Astrocyte of the spinal cord (primary cell): Measurements from ENCODE around the gene HSPE1.

Source experiments
- DNase-seq: peaks from one replicate; pipeline ENCODE4 v3.0.0; 2011; ENCODE audit warnings: low read depth, low spot score
- H3K4me3 ChIP-seq: 2 replicates; pipeline ENCODE4 v1.5.1; 2011; ENCODE audit warnings: low read depth, mild to moderate bottlenecking, low read length, moderate library complexity
- CTCF ChIP-seq: IDR thresholded peaks from 2 replicates; pipeline ENCODE4 v1.5.1; 2012; ENCODE audit warnings: low read depth, mild to moderate bottlenecking, low read length, inconsistent platforms
- in situ Hi-C: cut with HindIII; loops from 2 replicates; pipeline ENCODE4 v1.10.0; 2017; ENCODE audit warnings: low sequenced_read_pairs

The HSPE1 gene

GRCh38 chr2:197454923-197455322, 45.3 kb upstream of the HSPE1 start:
- TF ChIP-seq CTCF = no peak
- peak overlapping the region; percentile 100 for H3K4me3 ChIP-seq
- in situ Hi-C loops = no loop called here
- no peak for DNase-seq

DNA sequence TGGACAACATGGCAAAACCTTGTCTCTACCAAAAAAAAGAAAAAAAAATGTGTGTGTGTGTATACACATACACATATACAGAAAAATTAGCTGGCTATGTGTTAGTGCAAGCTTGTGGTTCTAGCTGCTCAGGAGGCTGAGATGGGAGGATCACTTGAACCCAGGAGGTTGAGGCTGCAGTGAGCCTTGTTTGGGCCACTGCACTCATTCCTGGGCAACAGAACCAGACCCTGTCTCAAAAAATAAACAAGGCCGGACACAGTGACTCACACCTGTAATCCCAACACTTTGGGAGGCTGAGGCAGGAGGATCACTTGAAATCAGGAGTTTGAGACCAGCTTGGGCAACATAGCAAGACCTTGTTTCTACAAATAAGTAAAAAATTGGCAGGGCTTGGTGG, 44.8 kb upstream of the HSPE1 start:
- no peak overlapping the region for H3K4me3 ChIP-seq
- in situ Hi-C loops = no loop called here
- TF ChIP-seq CTCF = no peak
- DNase-seq = no peak

DNA sequence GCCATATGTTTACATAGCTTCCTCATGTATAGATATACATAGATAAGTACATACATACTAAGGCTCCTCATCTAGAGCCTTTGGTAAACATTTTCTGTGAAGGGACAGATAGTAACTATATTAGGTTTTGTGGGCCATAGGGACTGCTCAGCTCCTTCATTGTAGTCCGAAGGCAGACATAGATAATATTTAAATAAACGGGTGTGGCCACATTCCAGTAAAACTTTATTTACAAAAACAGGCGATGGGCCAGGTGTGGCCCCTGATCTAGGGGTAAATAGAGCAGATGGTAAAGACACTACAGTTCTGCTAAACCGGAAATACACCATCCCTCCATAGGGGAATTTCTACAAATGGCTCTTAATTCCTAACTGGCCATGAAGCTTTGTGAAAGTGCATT, 39.5 kb upstream of the HSPE1 start:
- TF ChIP-seq CTCF = no peak
- DNase-seq = no peak
- no peak overlapping the region for H3K4me3 ChIP-seq
- in situ Hi-C loops = no loop called here

GRCh38 chr2:197461057-197461456, 39.1 kb upstream of the HSPE1 start:
- no peak overlapping the region for H3K4me3 ChIP-seq
- no peak for TF ChIP-seq CTCF
- in situ Hi-C loops = no loop called here
- DNase-seq = no peak

GRCh38 chr2:197464175-197464574, 36.0 kb upstream of the HSPE1 start:
- DNase-seq = peak; percentile 18
- TF ChIP-seq CTCF = no peak
- H3K4me3 ChIP-seq = no peak overlapping the region
- in situ Hi-C loops = no loop called here

DNA sequence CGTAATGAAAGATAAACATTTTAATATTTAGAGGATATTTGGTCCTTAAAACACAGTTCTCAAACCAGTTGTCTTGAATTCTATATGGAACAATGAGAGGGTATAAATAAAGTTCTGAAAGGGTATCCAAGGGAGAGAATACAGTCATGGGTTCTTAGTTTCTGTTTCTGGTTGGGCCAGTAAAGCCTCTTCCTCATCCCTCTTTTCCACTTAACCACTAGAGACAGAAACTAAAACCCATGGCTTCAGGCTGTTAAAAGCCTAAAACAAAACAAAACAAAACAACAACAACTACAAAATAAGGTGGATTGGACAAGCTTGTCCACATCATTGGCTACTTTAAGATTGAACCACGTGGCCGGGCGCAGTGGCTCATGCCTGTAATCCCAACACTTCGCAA, 28.0 kb upstream of the HSPE1 start:
- no peak overlapping the region for H3K4me3 ChIP-seq
- no peak for TF ChIP-seq CTCF
- DNase-seq = no peak
- in situ Hi-C loops = no loop called here

DNA sequence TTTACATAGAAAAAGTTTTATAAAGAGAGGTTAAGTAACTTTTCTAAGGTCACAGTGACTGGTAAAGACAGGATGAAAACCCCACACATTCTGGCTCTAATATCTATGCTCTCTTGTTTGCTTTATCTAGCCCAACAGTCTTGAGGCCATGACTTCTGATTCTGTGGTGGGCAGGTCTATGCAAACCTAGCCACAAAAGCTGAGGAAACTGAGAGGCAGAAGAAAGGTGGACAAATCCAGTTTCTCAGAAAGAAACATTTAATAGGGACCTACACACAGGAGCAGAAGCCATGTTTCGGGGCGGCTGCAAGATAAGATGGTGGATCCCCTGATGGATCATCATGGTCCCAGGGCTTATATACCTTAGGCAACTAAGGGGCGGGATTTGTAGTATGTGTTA, 22.4 kb upstream of the HSPE1 start:
- no peak for TF ChIP-seq CTCF
- no peak for DNase-seq
- in situ Hi-C loops = no loop called here
- H3K4me3 ChIP-seq = no peak overlapping the region
